Lower leg skin (tissue), 3 donors: ENCODE measurements around the gene MRPS33.

Source experiments
- POLR2A ChIP-seq, 2 donors: fragments of 450-650 bp; IDR thresholded peaks; one replicate each; pipeline ENCODE4 v1.6.1; 2016 to 2017; ENCODE audit warnings: antibody characterized with exemption in 2 of 2, mild to moderate bottlenecking in 1 of 2, moderate library complexity in 1 of 2
- TF ChIP-seq, protein P1 (sequence below), 3 donors: fragments of 450-650 bp; IDR thresholded peaks; one replicate each; pipeline ENCODE4 v1.5.1; 2016; ENCODE audit warnings: antibody characterized with exemption in 3 of 3, mild to moderate bottlenecking in 3 of 3, moderate library complexity in 2 of 3

- TF ChIP-seq, protein P1, sequence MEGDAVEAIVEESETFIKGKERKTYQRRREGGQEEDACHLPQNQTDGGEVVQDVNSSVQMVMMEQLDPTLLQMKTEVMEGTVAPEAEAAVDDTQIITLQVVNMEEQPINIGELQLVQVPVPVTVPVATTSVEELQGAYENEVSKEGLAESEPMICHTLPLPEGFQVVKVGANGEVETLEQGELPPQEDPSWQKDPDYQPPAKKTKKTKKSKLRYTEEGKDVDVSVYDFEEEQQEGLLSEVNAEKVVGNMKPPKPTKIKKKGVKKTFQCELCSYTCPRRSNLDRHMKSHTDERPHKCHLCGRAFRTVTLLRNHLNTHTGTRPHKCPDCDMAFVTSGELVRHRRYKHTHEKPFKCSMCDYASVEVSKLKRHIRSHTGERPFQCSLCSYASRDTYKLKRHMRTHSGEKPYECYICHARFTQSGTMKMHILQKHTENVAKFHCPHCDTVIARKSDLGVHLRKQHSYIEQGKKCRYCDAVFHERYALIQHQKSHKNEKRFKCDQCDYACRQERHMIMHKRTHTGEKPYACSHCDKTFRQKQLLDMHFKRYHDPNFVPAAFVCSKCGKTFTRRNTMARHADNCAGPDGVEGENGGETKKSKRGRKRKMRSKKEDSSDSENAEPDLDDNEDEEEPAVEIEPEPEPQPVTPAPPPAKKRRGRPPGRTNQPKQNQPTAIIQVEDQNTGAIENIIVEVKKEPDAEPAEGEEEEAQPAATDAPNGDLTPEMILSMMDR (IDR thresholded peaks at IDR 0.05) = no peak
- TF ChIP-seq POLR2A (IDR thresholded peaks at IDR 0.05) = no peak
These were observed 24.4 kb downstream of the MRPS33 start for GRCh38 chr7:140990193-140990962.
